ENCODE data around the gene UNC79.

The UNC79 gene

DNA sequence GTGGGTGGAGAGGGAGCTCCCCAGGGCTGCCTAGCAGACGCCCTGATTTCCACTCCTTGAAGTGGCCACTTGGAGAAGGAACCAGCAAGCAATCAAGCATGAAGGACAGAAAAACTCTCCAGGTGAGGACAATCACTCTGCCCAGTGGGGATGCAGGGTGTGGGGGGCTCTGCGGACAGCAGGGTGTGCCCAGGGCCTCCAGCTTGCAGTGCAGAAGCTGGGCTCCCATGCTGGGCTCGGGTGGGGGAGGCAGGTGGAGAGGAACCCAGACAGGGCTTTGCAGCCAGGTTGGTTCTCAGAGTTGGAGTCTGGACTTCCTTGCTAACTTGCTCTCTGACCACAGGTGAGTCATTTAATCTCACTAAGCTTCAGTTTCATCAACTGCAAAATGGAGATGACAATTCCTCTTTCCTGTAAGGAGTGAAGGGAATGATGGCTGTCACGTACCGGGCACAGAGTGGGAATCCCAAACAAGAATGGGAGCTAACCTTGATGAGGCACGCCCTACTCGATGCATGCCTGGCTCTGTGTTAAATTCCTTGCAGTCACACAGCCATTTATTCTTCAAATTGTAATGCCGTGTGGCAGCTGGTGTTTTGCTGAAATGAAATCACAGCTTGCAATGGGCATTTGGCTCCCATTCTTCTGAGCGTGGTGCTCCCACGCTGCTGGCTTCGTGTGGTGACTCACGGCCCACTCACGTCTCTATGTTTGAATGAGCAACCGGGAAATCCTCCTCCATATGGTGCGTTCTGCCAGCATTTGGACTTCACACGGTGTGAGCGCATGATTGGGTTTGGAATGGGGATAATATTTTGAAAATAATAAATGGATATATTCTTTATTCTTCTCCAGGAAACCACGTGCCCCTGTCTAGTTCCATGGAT lies 282.3 kb downstream of the UNC79 start:
- DNase-seq, result no peak

DNA sequence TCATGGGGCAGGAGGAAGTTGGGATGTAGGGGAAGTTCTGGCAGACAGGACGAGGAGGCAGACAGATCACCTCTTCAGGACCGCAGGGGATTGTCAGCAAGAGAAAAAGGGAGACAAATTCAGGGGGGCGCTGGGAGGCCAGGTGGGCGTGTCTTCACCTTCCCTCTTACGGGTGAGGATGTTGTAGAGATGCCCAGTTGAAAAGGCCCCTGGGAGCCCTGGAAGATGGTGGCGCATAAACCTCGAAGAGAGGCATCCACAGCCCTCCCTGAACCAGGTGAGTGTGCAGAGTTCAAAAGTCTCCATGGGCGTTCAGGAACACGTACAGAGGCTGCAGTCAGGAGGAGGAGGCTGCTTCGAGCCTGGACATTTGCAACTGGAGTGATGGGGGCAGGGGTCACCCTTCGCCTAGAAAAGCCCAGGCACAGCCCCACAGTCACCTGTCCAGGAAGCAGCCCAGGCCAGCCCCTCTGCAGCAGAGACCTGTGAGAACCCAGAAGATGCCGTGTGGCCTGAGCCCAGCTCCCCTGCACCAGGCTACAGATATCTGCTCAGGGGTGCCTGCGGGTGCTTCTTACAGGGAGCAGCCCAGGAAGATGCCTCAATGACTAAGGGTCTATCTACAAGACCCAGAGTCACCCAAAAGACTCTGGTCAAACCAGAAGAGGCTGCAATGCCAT lies 283.1 kb downstream of the UNC79 start:
- DNase-seq, result no peak

DNA sequence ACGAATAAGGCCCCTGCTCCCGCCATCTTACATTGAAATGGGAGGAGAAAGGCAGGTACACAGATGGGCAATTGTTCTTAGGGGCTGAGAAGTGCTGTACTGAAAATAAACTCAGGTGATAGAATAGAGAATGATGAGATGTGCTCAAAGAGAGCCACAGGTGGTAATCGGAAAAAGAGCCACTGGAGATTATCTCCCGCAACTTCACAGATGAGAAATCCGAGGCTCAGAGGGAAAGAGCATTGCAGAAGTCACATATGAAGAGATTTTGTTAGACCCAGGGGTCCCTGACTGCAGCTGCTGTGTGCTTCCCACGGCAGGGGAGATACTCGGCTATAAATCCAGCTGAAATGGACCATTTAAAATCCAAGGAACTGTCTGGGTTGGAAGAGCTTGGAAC lies 283.9 kb downstream of the UNC79 start:
- DNase-seq, result no peak

DNA sequence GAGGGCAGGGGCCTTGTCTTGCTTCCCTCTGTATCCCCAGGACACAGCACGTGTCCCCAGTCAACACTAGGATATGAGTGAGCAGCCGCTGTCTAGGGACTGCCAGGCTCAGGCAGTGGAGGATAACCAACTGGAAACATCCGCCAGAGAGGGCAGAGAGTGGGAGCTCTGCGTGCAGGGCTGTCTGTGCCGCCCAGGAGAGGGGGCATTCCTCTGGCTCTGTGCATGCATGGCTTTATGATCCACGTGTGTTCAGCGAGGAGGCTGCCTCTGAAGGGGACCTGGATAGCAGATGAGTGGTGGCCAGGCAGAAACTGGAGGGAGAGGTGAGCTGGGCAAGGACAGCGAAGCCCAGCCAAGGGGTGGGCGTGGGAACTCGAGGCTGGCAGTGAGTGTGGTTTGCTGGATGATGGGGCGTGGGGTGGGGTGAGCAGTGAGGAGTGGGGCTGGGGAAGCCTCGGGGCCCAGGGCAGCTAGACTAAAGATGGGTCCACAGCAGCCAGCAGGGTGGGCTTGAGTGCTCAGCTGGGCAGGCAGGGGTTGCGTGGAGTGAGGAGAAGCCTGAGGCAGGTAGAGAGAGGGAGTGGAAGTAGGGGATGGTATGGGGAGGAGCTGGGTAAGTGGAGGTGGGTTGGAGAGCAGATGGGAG lies 284.7 kb downstream of the UNC79 start:
- DNase-seq, result no peak

DNA sequence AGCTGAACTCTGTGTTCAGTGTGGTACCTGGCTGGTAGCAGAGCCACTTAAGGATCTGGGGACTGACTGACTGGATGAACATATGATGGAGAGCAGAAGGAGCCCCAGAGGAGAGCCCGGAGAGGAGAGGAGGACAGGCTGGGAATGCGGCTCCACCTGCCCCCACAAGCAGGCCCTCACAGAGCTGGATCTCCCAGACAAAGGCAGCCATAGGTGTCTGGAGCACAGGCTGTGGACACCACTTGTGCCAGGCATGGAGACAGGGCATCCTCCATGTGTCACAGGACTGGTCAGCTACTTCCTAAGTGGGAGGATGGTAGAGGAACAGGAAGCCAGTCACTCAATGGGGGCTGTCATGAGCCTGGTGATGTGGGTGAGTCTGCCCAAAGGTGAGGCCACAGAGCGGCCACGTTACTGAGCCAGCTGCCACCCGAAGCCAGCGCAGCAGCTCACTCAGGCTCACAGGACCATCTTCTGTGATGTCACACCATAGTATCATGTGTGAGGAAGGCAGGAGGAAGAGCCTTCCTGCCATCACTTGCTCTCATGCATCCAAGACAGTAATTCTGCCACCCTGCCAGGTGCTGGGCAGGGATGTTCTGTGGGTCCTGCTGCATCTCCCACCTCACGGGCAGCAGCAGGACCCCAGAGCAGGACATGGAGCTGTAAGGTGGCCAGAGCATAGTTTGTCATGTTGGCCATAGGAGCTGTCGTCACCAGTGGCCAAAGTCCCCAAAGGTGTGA lies 285.4 kb downstream of the UNC79 start:
- no peak for DNase-seq

DNA sequence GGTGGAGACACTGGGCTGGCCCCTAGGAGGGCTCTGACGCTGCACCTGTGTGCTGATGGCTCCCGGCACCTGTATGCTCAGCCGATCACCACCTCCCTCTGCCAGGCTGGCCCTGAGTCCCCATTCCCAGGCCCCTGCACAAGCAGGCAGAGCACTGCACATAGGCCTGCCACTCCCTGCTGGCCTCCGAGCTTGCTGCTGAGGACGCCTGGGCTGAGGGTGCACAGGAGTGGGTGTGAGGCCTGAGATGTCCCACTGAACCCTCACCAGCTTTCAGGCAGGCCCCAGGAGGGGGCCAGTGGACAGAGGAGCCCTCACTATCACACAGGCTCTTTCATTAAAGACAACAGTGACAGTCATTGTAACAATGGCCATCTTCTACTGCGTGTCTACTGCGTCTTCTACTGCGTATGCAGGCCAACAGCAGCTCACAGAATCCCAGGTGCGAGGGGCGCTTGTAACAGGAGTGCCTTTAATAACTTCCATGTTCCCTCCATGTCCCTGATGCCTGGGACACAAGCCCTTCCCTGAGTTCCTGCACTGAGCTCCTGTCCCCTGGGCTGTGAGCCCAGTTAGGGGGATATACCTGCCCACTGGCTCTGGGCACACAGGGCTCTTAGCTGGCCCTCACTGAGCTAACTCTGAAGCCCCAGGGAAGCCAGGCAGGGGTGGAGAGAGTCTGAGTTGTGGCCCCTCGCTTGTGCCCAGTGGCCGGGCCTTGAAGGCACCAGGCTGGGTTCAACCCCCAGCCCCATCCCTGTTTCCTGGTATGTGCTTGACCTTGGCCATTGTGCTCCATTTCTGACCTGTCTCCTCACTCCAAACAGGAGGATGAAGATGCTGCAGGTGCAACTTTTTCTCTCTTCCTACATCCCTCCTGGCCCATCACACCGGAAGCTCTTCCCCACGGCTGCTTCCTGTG lies 286.3 kb downstream of the UNC79 start:
- no peak for DNase-seq

DNA sequence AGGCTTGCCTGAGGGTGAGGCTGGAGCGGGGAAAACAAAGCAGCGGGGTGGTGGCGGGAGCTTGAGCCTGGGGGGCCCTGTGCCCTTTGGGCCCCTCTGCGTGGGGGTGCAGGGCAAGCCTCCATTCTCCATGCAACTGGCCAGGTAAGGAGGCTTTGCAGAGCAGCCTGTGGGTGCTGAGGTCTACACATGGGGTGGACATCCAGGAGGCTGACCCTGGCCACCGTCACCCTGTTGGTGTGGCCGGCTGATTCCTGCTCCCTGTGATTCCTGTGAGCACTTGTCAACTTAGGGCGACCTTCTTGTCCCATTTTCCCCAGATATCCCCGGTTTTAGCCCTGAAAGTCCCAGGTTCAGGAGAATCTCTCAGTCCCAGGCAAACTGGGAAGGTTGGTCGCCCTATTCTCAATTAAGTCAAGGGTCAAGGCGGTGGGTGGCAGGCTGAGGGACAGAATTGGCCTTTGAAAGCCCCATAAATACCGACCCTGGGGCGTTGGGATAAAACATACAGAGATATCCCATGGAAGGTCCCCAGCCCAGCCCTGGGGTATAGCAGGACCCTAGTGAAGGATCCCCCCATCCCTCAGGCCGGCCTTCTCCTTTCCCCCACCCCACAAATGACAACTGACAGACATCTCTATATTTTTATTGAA lies 287.1 kb downstream of the UNC79 start:
- DNase-seq, result no peak

DNA sequence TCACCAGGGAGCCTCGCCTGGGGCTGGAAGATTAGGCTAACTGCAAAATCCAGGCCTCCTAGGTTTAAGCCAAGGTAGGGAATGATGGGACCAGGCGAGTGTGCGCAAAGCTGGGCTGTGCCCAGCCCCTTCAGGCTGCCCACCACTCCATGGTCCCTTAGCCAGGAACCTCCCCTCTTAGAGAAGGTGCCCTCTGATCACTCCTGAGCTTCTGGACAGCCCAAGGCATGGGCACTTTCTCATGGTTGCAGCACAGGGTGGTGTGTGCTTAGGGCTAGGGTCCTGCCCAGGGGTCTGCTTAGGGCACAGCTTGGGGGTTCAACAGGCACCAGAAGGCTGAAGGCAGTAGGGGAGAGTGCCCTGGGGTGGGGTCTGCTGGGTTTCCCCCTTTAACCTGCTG lies 288.5 kb downstream of the UNC79 start:
- DNase-seq, result no peak

DNA sequence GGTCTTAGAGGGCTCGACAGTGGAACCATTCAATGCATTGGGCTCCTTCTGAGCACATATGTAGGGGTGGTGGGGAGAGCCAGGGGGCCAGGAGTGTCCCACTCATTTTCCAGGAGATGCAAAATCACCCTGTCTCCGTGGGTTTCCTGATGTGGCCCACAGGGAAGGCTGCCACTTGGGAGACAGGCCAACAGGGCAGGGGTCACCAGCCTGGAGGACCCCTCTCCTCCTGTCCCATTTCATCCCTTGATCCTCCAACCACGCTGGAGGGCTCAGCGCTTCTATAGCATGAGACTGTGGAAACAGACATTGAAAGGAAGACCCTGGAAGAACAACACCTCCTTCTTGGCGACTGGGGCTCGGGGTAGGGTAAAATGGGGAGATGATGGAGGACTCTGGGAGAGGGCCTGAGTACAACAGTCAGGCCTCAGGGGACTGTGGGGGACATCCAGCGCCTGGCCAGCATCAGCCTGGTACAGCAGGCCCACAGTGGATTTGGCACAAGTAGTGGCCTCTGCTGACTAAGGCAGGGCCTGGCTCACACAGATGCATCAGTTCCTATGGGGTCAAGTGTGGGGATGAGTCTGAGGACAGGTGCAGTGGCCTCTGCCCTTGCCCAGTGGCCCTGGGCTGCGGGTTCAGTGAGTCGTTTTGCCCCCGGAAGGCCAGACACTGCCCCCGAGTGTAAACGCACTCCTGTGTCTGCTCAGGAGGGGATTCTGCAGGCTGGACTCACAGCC lies 289.5 kb downstream of the UNC79 start:
- DNase-seq, result no peak

DNA sequence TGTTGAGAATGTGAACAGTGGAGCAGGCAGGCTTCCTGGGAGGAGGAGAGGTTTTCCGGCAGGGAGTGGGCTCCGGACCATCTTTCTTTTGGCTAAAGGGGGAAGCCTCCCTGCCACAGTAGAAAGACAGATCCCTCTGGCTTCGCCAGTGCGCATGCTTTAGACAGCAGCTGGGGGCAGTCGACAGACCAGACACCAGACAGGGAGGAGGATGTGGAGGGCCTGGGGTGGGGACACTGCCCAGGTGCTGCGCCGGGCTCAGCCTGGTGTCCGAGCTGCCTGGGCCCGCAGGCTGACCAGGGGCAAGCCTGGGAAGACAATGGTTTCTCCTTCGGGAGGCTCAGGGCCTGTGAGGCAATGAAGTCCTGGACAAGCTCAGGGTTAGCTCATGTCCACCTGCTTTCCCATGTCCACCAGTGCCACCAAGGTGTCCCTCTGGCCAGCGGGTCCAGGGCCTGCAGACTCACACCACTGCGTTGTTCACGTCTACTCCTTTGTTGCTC lies 290.3 kb downstream of the UNC79 start:
- DNase-seq, result no peak

DNA sequence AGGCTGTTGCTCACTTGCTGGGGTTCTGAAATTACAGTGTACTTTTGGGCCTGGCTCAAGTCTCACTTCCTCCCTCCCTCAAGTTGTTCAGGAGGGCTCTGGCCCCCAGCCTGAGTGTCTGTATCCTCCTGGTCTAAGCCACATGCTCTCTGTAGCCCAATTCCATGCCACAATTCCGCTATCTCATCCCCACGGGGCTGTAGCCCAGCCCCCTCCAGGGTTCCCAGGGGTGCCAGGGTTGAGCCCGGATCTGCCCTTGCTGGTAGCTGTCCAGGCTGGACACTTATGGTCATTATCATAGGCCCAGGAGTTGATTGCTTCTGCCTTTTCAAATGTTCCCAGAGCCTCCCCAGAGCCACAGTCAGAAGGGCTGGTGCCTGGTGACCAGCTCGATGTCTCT lies 292.3 kb downstream of the UNC79 start:
- DNase-seq, result no peak

DNA sequence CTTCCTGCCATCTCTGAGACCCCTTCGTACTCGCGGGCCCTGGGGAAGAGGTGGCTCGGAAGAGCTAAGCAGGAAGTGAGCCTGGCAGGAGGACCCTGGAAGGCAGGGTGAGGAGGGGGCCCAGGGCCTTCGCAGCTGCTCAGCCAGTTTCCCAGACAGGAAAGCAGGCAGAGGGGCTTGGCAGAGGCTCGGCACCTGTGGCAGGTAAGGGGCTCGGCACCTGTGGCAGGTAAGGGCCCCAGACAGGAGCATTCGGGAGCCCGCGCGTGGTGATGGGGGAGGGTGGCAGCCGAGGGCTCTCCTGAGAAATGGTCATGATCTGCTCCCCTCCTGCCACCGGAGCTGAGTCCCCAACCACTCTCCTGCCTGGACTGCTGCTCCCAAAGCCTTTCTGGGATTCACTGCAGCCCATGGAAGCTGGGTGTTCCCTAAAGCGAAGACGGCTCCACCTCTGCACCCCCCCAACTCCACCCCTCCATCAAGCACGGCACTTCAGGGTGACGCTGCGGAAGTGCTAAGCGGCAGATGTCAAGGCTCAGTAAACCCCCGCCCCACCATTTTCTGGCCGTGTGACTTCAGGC lies 294.4 kb downstream of the UNC79 start:
- no peak for DNase-seq

DNA sequence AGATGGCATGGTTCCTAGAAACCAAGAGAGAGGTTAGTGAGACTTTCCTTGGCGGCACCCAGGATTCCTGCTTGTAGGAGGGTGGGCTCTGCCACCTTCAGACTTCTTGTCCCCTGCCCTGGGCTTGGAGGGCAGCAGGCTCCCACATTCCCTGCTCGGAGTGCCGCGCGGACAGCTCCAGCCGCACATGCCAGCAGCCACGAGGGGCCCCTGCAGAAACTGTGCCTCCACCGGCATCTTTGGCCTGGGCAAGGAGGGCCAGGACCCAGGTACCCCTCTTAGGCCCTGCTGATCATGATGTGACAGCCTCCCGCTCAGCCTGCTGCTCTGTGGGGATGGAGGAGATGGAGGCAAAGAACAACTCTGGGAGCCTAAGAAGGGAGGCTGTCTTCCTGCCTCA lies 295.3 kb downstream of the UNC79 start:
- no peak for DNase-seq

DNA sequence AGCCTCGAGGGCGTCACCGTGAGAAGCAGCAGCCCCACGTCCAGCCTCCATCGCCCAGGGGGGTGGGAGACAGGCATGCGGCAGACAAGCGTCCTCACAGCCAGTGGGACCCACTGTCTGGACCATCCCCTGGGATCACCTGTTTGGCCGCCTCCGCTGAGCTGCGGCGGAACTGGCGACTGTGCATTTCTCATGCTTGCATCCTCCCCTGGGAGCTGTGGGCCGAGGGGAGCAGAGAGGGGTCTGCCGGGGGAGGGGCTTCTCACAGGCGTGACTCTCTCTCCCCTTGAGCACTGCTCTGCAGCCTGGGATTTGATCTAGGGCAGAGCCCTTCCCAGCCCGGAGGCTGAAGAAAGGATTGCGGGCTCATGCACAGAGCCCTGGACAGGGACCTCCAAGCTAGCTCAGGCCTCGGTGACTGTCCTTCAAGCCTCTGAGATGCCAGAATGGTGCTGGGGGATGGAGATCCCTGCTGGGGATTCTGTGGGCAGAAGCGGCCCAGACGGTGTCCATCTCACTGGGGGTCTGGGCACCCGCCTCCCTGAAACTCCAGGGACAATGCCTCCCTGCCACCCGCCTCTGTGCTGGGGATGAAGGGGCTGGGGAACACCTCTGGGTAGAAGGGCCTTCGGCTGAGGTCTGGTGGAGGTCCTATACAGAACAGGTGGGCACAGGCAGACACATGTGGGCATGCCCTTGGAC lies 296.5 kb downstream of the UNC79 start:
- no peak for DNase-seq

DNA sequence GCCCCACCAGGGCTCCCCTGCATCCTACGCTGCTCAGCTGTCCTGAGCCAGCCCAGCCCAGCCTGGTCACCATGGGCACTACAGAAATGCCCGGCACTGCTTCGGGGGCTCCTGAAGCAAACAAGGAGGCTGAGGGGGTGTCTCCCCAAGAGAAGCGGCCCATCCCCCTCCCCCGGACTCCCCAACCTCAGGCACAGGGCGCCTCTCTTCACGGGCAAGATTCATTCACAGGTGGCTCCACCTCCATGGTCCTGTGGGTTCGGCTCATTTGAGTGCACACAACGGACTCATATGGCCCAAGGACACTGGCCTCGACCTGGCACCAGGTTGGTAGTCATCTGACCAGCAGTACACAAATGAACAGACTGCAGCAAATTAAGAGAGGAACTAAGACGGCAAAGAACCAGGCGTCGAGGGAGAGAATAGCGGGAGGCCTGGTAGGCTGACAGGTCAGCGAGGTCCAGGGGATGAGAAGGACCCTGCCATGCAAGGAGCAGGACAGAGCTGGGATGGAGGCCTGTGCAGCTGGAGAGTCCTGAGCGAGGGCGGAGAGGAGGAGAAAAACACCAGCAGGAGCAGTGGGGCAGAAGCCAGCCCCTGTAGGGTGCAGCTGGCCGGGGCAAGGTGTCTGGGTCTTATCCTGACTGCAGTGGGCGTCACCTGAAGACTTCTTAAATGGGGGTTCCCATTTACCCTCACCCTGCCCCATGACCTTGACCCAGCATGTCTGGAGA lies 297.3 kb downstream of the UNC79 start:
- no peak for DNase-seq

DNA sequence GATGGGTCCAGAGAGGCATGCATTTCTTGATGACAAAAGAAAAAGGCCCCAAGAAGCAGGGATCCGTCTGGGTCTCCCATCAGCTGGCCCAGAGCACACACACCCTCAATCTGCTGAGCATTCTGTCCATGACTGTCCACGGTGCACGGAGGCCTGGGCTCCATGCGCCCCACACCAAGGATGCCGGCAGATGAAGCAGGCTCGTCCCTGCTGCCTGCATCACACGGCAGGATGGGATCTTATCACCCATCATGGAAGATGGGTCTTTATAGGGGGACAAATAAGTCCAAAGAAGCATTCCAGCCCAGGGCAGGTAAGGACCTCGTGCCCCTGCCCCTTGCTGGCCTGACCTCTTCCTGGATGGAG lies 297.9 kb downstream of the UNC79 start:
- DNase-seq, result no peak

DNA sequence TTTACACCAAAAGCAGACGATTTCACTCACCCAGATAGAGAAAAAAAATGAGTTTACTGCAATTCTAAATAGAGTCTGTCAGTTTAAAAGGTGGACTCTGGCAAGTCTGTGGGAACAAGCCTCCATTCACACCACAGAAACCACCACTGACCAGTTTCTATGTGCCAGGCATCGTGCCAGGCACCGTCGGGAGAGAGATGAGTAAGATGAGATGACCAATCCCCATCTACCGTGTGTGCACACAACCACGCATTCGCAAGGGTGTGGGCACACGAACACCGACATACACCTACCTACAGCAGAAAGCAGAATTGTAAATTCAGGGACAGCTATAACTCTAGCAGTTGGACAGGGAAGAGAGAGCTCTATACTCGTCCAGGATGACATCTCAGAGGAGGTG lies 299.3 kb downstream of the UNC79 start:
- no peak for DNase-seq

DNA sequence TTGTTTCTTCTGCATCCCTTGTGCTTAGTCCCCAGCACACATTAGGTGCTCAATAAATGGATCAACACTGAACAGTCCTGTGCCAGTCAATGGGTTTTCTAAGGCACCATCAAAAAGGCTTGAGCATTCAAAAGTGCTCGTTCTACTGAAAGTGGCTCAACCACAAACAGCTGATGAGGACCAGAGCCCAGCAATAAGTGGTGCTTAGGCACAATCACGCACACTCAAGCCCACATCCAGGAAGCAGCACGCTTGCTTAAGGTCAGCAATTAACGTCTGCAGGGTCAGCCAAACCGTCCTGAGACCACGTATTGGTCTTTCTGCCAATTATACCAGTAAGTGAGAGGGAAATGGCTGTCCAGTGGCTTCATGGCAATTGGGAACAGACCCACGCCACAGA lies 301.0 kb downstream of the UNC79 start:
- no peak for DNase-seq

DNA sequence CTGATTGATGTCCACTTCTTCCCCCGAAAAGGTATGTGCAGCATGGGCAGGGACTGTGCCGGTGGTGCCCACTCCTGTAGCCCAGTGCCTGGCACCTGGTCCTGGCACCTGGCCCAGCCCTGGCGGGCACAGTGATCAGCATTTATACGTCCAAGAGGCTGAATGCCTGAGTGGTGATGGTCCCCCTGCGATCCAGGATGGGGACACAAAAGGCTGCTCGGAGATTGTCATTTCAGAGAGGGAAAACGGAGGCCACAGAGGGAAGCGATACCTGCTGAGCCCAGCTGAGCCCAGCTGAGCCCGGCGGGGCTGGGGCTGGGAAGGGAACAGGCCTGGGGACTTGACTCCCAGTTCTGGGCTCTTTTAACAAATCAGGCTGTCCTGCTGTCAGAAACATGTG lies 301.8 kb downstream of the UNC79 start:
- no peak for DNase-seq

Data from OCI-M1 (cell line).